Measurements from ENCODE around the gene ACP7. TPM values are rescaled to one million over a fixed set of nuclear protein-coding genes. Genes with fewer than 3 reads are reported as not detected.
A peak's percentile ranks its signal among the peaks of the same experiment; 100 is the strongest.

The ACP7 gene
- total RNA-seq, 1 experiment from 2014 or later, result not detected

DNA sequence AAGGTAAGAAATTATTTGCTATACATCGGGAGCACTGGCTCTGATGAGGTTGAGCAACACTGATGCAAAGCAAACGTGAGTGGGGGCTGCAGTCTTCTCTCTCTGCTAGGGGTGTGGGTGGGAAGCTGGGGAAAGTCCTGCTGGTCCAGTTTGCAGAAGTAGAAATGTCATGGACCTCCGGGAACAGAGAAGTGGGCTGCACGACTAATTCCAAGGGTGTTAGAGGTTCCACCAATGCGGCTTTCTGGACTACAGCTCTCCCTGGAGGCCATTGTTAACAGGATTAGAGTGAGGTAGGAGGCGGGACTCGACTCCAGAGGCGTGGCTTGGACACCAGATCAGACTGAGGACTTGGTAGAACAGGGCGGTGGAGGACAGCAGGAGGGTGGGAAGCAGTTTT, 46.1 kb upstream of the ACP7 start:
- H3K4me3 Mint-ChIP-seq (ENCODE audit: unreplicated experiment), result no peak overlapping the region
- intact Hi-C loops (cut with micrococcal nuclease), result loop anchor here (1.0 kb wide), 1 partner anchor 76 kb away; no protein-coding TSS in a partner anchor
- ChIA-PET CTCF (interaction anchor here (0.7 to 1.7 kb wide), 3 partner anchors 14 to 84 kb away, joined by 3 to 6 read pairs (median 3); no protein-coding TSS in a partner anchor), POLR2A (interaction anchor here (0.6 kb wide), 1 partner anchor 107 kb away, joined by 3 read pairs; no protein-coding TSS in a partner anchor)
- no TSS peak for BruUV-seq (replicated peaks)
- H3K4me1 Mint-ChIP-seq (ENCODE audit: insufficient read depth, unreplicated experiment), result no peaks in the 10 kb centered on the region
- peak; percentile 68 for DNase-seq (ENCODE audit: unreplicated experiment)
- no peak overlapping the region for H3K27ac Mint-ChIP-seq (ENCODE audit: low read depth, unreplicated experiment)
- peak; percentile 5 for TF ChIP-seq CTCF (IDR thresholded peaks at IDR 0.05; ENCODE audit: unreplicated experiment)
- no peaks in the 10 kb centered on the region for H3K27me3 Mint-ChIP-seq (ENCODE audit: insufficient read depth, unreplicated experiment)
- no peaks in the 10 kb centered on the region for H3K9me3 Mint-ChIP-seq (ENCODE audit: unreplicated experiment)
- H3K36me3 Mint-ChIP-seq (ENCODE audit: insufficient read depth, unreplicated experiment), result no peaks in the 10 kb centered on the region

- Mint-ChIP-seq H3K9me3 (ENCODE audit: unreplicated experiment) (no peaks in the 10 kb centered on the region), H3K4me1 (ENCODE audit: insufficient read depth, unreplicated experiment) (no peaks in the 10 kb centered on the region), H3K27me3 (ENCODE audit: insufficient read depth, unreplicated experiment) (no peaks in the 10 kb centered on the region), H3K4me3 (ENCODE audit: unreplicated experiment) (no peak overlapping the region), H3K27ac (ENCODE audit: low read depth, unreplicated experiment) (no peak overlapping the region), H3K36me3 (ENCODE audit: insufficient read depth, unreplicated experiment) (no peaks in the 10 kb centered on the region)
- TF ChIP-seq CTCF (IDR thresholded peaks at IDR 0.05; ENCODE audit: unreplicated experiment), result no peak
- ChIA-PET CTCF (interaction anchor here (0.5 to 1.1 kb wide), 3 partner anchors 95 to 588 kb away, joined by 3 to 4 read pairs (median 4); no protein-coding TSS in a partner anchor), POLR2A (interaction anchor here (0.6 kb wide), 1 partner anchor 297 kb away, joined by 4 read pairs; the partner anchor contains the start of gene SAMD4B)
- BruUV-seq (replicated peaks), result no TSS peak
- no peak for DNase-seq (ENCODE audit: unreplicated experiment)
- intact Hi-C loops (cut with micrococcal nuclease), result no loop called here
Observed at GRCh38 chr19:39045506-39045905, 38.7 kb upstream of the ACP7 start.

- H3K4me1 Mint-ChIP-seq (ENCODE audit: insufficient read depth, unreplicated experiment), result no peaks in the 10 kb centered on the region
- no peaks in the 10 kb centered on the region for H3K27me3 Mint-ChIP-seq (ENCODE audit: insufficient read depth, unreplicated experiment)
- POLR2A ChIA-PET, result interaction anchor here (0.6 kb wide), 1 partner anchor 296 kb away, joined by 4 read pairs; the partner anchor contains the start of gene SAMD4B
- no peak for TF ChIP-seq CTCF (IDR thresholded peaks at IDR 0.05; ENCODE audit: unreplicated experiment)
- DNase-seq (ENCODE audit: unreplicated experiment), result peak; percentile 46
- BruUV-seq (replicated peaks), result no TSS peak
- no peaks in the 10 kb centered on the region for H3K9me3 Mint-ChIP-seq (ENCODE audit: unreplicated experiment)
- CTCF ChIA-PET, result interaction anchor here (0.5 to 1.1 kb wide), 3 partner anchors 95 to 587 kb away, joined by 3 to 4 read pairs (median 4); no protein-coding TSS in a partner anchor
- intact Hi-C loops (cut with micrococcal nuclease), result no loop called here
- no peaks in the 10 kb centered on the region for H3K36me3 Mint-ChIP-seq (ENCODE audit: insufficient read depth, unreplicated experiment)
- H3K27ac Mint-ChIP-seq (ENCODE audit: low read depth, unreplicated experiment), result no peak overlapping the region
- no peak overlapping the region for H3K4me3 Mint-ChIP-seq (ENCODE audit: unreplicated experiment)
Observed at GRCh38 chr19:39046037-39046821, 37.9 kb upstream of the ACP7 start.

- DNase-seq (ENCODE audit: unreplicated experiment), result no peak
- Mint-ChIP-seq H3K9me3 (ENCODE audit: unreplicated experiment) (no peaks in the 10 kb centered on the region), H3K27me3 (ENCODE audit: insufficient read depth, unreplicated experiment) (no peaks in the 10 kb centered on the region), H3K4me3 (ENCODE audit: unreplicated experiment) (no peak overlapping the region), H3K27ac (ENCODE audit: low read depth, unreplicated experiment) (no peak overlapping the region), H3K36me3 (ENCODE audit: insufficient read depth, unreplicated experiment) (no peaks in the 10 kb centered on the region), H3K4me1 (ENCODE audit: insufficient read depth, unreplicated experiment) (no peaks in the 10 kb centered on the region)
- CTCF ChIA-PET, result interaction anchor here (0.6 kb wide), 1 partner anchor 85 kb away, joined by 4 read pairs; no protein-coding TSS in a partner anchor
- no TSS peak for BruUV-seq (replicated peaks)
- intact Hi-C loops (cut with micrococcal nuclease), result no loop called here
- POLR2A ChIA-PET, result no interaction called here
- TF ChIP-seq CTCF (IDR thresholded peaks at IDR 0.05; ENCODE audit: unreplicated experiment), result no peak
Observed at GRCh38 chr19:39047073-39047472, 37.1 kb upstream of the ACP7 start.
